CD1c-positive myeloid dendritic cell (primary cell): ENCODE results near the gene OR2F1.

Experiments
- DNase-seq: peaks from one replicate; pipeline ENCODE4 v3.0.0-alpha.2; 2016; ENCODE audit errors: extremely low spot score

The OR2F1 gene, protein sequence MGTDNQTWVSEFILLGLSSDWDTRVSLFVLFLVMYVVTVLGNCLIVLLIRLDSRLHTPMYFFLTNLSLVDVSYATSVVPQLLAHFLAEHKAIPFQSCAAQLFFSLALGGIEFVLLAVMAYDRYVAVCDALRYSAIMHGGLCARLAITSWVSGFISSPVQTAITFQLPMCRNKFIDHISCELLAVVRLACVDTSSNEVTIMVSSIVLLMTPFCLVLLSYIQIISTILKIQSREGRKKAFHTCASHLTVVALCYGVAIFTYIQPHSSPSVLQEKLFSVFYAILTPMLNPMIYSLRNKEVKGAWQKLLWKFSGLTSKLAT

DNA sequence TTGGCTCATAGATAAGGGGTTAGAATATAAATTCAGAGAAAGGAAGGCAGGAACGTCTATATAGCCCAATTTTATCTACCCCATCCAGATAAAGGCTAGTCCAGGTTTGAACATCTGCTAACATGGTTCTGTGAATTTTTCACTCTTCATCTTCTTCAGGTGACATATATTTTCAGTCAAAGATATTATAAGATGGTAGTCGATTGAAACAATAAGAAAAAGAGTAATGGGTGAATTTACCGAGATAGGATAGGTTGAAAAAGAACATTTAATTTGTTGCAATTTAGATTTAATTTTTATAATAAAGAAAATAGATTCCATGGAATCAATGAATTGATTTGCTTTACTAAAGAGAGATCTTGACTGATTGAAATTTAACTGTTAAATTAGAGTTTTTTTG lies at the start of gene OR2F1:
TSS of gene OR2F1 (plus strand) at position 301 of the 400 bp plus-strand sequence. CDS start 5,127 bp downstream, outside the sequence.
- DNase-seq, result no peak

DNA sequence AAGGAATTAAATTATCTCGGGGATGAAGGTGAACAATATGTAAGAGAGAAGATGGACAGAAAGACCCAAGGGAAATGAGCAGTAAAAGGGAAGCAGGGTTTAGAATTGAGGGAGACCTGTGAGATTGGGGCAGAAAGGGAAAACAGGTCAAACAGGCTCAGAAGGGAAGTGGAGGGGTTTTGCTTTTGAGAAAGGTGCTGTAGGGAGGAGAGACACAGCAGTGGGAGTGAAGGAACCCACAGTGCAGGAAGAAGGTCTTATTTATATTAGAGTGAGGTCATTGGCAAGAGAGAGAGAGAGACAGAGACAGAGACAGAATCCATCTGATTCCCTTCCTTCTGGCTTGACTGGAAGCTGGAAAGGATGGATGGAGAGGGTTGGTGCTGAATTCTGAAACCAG lies 49.1 kb upstream of the OR2F1 start:
- no peak for DNase-seq

DNA sequence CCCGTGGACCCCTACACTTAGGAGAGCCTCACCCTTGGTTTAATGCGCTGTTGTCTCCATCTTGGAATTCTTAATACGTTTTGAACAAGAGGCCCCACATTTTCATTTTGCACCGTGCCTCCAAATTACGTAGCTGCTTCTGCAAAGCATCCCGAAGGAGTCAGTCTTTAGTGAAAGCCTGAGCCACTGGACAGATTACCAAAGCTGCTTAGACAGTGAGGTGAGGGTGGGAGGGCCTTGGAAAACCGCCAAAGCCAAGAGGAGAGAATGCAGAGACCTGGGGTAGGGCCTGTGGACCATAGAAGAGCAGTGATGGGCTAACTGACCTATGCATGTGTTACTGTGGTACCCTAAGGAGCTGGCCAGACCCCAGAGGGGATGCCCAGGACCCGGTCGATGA lies 48.5 kb upstream of the OR2F1 start:
- no peak for DNase-seq

DNA sequence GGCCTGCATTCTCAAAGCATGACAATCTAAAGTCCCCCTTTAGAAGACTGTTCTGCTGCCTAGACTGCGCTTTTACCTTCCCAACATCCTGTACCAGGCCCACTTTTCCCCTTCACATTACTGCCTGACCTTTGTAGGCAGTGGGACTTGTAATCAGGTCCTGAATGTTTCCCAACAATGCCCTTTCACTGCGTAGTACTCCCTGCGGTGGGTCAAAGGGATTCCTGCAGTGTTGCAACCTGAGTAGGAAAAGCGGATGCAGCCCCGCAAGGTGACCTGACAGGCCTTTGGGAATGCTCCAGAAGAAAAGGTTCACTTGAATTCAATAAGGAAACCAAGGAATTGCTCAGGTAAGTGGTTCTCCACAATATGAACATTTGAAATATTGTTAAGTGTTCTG lies 47.7 kb upstream of the OR2F1 start:
- DNase-seq, result no peak

DNA sequence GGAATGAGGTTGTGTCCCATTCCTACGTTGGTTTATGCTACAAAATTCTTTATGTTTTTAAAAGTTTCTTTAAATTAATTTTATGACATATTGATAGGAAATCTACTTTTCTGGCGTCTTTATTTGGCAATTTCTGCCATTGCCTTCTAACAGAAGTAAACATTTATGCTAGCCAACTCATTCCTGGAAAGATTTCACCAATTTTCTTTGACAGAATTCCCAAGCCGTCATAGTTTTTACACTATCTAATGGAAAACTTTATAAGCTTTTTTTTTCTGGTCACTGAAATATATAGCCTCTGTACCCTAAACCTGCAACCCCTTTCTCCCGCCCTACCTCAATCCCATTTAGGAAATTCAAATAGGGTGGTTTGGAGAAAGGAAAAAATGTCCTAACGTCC lies 46.5 kb upstream of the OR2F1 start:
- DNase-seq, result no peak

DNA sequence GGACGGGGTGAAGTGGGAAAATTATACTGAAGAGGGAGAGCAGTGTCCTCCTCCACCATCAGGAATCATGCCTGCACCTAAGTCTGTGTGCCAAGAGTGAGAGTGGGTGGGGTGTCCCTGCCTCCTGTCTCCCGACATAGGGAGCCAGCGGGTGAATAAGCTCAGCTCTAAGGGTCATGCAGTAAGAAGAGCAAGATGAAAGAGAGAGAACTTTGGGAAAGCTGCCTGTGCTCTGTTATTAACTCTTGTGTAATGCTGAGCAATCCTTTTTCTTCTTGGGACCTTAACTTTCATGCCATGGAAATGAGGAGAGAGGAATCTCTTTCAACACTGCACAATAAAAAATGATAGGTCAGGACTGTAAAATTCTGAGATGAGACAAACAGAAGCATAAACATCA lies 44.8 kb upstream of the OR2F1 start:
- DNase-seq, result no peak

DNA sequence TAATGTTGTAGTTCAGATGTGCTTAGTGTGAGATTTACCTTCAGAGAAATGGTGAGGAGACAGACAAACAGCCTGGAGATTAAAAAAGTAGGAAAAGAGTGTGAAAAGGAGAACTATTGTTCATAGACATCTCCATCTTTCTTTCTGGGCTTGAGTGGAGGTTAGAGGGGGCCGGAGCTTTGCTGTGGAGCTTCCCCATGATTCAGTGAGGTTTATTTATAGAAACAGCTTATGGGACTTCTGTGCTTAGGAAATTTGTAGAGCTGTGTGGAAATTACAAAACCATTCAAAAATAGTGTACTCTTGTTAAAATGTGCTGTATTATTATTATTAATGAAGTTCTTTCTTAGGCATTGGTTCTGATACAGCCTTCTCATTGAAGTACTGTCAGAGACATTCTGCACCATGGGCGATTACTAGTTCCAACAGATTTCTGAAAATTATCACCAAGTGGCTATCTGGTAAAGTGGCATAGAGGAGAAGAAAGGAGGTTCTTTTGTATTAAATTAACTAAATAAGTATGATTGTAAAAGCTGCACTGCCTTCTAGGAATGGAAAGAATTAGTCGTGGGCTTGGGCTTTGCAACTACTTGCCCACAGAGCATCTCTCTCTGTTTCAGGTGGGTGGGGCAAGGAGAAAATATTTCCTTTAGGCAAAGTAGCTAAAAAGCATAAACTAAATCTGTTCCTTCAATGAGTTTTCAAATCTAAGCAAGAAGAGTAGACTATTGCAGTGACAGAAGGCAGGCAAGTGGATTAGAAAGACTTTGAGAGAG lies 44.0 kb upstream of the OR2F1 start:
- no peak for DNase-seq

DNA sequence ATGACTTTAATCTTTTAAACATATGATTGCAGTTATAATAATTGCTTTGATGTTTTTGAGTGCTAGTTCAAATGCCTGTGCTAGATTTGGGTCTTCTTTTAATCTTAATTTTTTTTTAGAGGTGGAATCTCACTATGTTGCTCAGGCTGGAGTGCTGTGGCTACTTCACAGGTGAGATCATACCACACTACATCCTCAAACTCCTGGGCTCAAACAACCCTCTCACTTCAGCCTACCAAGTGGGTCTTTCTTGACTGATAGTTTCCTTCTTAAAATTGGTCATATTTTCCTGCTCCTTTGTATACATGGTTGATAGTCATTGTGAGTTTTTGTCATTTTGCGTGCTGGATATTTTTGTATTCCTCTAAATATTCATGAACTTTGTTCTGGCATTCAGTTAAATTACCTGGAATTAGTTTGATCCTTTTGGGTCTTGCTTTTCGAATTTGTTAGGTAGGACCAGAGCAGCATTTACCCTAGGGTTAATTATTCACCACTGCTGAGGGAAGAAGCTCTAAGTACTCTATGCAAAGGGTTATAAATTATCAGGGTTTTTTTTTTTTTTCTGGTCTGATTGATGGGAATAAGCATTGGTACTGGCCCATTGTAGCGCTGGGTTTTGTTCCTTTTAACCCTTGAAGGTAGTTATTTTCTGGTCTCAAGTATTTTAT lies 40.6 kb upstream of the OR2F1 start:
- DNase-seq, result no peak

DNA sequence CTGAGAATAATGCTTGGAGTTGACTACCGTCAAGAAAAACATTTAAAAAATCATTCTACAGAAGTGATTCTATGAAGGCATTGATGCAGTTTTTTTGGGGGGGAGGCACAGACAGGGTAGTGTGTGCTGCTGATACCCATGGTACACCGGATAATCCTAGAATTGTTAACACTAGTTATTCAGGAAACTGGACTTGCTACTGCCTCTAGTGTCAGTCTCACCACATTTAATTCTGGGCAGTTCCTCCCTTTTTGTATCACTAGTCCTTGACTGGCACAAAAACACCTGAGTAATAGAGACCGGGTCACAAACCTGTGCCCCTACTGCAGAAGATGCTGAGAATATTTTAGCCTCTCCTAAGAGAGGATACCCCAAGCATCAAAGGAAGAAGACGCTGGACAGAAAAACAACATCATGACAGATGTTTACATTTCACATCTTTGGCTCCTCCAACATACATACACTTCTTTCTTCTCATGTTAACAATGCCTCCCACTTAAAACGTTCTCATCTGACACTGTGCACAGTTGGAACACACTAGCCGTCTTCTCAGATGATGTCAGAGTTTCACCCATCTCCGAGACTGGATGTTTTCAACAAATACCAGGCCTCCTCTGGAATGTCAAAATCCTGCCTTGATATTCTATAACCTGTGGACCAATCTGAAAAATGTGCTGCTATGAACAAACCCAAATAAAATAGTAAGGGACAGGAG lies 39.5 kb upstream of the OR2F1 start:
- DNase-seq, result no peak

DNA sequence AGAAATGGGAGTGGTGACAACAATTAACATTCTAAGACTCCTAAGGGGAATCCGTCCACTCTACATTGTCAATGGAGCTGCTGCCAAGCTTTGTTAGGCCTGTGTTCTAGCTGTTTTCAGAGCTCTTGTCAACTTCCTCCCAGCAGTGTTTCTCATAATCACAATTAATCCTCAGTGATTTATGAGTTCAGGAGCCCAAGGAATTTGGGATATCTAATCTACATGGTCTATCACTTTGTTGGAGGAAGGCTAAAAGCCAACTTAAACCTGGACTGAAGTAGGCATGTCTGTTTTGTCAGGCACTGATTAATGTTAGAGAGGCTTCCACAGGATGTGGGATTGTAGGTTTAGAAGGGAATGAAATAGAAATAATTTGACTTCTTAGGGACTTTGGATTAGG lies 29.8 kb upstream of the OR2F1 start:
- DNase-seq, result no peak

DNA sequence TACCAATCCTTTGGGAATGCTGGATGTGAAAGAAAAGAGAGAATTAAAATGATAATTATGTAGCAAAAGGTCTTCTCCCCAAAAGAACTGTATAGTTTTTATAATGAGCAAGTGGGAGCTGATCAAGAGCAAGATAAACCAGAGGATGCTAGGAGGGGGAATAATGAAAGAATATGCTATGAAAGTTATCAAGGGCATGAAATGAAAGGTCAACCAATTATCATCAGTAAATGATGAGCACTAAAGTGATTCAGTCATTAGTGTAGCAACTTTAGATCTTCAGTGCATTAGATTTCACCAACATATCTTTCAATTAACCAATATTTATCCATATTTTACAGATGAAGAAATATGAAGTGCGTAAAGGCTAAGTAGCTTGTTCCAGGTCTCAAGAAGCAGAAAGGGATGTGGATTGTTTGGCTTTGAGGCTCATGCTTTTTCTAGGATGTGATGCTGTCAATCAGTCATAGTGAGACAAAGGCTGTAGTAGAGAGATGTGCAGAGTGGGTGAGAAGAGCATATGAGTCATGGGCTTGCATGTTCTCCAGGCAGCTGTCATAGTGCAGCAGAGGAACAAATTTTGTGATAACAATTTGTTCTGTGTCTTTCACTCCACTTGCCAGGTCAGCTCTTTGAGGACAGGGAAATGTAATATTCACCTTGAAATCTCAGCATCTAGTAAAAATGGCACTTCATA lies 25.3 kb upstream of the OR2F1 start:
- no peak for DNase-seq

DNA sequence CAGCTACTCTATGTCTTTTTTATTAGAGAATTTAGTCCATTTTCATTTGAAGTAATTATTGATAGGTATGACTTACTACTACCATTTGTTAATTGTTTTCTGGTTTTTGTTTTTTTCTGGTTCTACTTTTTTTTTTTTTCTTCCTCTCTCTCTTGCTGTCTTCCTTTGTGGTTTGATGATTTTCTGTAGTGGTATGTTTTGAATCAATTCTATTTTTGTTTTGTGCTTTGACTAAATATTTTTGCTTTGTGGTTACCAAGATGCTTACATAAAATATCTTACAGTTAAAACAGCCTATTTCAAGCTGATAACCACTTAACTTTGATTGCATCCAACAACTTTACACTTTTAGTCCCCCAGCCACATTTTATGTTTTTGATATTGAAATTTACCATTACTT lies 22.9 kb upstream of the OR2F1 start:
- no peak for DNase-seq

DNA sequence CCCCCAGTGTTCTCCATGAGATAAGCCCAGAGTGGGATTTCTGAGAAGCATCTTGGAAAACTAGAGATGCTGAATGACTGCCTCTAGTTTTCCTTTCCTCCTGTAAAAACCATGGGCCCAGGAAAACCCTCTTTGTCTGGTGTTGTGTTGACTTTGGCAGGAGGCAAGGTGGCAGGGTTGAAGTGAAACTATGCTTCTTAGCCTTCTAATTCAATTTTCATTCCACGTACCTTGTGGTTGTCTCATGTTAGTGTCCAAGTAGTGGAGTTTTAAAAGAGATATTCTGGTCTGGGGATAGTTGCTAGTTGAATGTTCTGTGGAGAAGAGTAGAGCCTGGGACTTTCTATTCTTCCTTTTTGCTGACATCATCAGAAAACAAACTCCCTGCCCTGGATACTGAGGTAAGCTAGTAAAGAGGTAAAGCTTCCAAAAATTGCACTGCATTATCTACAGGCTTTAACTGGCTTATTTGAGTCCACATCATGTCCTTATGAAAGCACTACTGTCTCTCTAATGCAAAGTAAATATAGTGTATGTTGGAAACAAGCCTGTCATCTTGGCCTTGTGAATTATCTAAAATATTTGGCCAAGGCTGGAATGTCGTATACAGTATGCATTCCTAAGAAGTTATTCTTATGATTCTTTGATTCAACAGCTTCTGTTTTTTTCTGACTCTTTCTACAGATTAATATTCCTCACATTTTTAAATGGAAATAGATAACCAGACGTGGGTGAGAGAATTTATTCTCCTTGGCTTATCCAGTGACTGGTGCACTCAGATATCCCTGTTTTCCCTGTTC lies 19.9 kb upstream of the OR2F1 start, which contains the start of gene OR2F2:
TSS of gene OR2F2 (plus strand) at position 708 of the 800 bp plus-strand sequence. CDS start at position 708, 0 bp downstream.
- no peak for DNase-seq

DNA sequence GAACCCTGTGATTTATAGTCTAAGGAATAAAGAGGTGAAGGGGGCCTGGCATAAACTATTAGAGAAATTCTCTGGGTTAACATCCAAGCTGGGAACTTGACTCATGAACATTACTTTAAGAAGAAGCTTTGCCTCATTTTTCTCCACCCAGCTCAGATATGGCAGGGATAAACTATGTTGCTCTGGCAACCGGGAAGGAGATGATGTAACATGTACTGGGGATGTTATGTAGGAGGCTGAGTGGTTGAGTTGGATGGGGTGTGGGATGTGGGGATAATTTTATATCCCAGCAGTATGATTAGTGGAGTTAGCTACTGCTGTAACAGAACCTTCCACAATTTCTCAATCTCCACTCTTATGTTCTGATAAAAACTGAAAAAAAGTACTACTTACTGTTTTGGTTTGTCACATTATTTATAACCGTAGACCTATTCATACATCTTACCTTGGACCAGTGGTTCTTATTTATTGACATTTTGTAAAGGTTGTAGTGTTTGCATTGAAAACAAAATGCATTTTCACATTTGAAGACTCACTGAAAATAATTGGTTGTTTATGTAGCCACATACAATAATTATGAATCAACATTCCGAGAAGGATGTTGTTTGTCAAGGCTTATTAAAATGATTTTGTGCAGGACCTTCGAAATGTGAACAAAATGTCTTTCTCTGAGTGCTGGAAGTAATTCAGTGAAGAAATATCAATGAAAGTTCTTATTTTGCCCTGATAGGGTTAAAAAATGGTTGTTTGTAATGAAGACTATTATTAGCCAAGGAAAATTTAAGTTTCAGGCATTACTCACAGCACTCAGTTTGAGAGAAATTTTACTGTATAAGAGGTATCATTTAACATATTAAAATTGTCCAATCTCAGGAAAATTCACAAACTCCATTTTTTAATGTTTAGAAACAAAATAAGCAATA lies 18.3 kb upstream of the OR2F1 start:
- DNase-seq, result no peak

DNA sequence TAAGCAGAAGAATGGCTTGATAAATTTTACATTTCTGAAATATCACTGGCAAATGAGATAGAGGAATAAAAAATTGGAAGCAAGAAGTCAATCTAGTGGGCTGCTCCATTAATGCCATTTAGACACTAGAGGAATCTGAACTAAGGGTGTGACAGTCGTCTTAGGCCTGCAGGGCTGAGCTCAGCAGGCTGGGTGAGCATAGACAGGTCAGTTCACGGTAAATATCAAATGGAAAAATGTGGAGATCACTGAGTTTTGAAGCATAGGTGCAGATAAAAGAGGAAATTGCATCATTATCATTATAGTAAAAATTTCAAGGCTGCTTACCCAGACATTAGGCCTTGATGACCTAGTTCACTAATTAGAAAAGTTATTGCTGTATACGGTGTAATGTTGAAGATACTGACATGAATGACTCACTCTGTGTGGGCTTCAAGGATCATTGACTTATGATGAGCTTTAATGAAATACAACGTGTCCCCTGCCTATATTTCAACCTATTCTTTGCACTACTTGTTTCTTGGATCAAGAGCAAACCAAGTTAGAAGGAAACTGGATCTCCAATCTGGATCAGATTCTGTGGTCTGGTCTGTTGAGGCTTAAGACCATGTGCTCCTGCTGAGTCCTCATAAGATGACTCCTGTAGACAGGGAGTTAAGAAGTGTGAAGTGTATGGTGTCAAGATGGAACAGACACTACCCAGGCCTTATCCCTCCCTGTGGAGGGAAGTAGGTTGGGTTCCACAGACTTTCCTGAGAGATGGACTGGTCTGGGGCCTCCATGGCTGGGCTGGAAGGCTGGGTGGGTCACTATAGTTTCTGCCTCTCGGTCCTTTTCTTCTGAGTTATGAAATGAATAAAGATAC lies 16.0 kb upstream of the OR2F1 start:
- DNase-seq, result no peak

DNA sequence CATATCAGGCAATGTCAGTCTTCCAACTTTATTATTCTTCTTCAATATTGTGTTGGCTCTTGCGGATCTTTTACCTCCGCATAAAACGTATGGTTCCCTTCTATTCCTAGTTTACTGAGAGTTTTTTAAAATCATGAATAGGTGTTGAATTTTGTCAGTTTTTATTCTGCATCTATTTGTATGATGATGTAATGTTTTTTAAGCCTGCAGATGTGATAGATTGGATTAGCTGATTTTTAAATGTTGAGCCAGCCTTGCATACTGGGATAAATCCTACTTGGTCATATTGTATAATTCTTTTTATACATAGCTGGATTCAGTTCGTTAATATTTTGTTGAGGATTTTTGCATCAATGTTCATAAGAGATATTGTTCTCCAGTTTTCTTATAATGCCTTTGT lies 9.2 kb upstream of the OR2F1 start:
- no peak for DNase-seq

DNA sequence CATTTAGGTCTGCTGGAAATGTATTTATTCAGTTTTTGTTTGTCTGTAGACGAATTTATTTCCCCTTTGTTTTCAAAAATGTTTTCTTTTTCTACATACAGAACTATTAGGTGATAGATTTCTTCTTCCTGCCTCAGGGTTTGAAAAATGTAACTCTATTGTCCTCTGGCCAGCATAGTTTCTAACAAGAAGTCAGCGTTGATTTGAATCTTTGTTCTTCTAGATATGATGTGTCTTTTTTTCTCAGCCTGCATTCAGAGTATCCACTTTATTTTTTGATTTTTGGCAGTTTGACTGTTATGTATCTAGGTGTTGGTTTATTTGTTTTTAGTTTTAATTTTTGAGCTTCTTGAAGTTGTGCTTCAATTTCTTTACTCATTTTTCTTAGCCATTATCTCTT lies 7.5 kb upstream of the OR2F1 start:
- no peak for DNase-seq

DNA sequence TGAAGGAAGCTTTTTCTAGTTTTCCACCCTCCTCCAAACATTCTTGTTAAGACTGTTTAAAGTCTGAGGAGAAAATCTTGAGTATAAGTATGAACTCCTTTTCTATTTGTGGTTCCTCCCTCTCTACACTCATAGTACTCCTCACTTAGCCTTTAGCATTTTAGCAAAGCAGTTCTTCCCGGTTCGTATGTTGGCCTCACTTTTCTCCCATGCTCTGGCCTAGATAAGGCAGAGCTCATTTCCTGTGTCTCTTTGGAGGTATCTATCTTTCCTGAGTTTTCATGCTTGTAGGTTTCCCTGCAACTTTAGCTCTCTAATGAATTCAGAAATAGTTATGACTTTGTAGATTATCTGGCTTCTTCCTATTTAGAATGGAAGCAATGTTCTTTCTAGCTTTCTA lies 5.9 kb upstream of the OR2F1 start:
- no peak for DNase-seq

DNA sequence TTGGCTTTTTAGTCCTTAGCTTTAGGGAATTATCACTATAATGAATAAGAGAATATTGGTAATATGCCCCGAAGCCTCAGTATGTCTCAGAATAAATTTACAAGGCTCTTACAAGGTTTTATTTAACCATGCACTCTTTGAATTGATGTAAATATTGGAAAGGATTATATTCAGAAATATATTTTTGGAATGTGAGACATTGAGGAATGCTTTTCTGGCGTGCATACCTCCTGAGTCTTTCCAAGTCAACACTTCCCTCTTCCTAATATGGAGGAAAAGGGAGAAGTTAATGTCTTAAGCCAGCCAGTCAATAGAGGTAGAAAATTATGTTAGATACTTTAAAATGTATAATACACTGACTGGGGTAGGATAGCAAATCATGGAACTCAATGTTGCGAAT lies 1.2 kb upstream of the OR2F1 start:
- DNase-seq, result no peak
